GM12878 (cell line): Measurements from ENCODE around the gene PRDM4. TPM values are rescaled to one million over a fixed set of nuclear protein-coding genes. Genes with fewer than 3 reads are reported as not detected.

Experiments
- ATAC-seq: fragments of 200-7000 bp; cut with Tn5 transposase; 3 replicates; pipeline ENCODE4 v1.9.1; 2020; ENCODE audit warnings: mild to moderate bottlenecking, moderate library complexity
- BruUV-seq: library from RNA; stranded (reverse); fragments of 400-500 nt; replicated peaks from 2 replicates; lab custom pipeline; 2021; lab: Mats Ljungman, UMichigan
- CTCF ChIA-PET: fragments of 300-600 bp; sonication (Branson Sonifier 250); formaldehyde crosslinking; extraction: SDS; loops from one replicate; lab custom pipeline; 2021; ENCODE audit warnings: inconsistent platforms; lab: Yijun Ruan, JAX
- POLR2A ChIA-PET: fragments of 350-600 bp; formaldehyde crosslinking; extraction: SDS; loops from one replicate; lab custom pipeline; 2021; ENCODE audit warnings: inconsistent platforms; lab: Charles Lee
- RAD21 ChIA-PET: fragments of 300-600 bp; sonication (Branson Sonifier 250); formaldehyde crosslinking; loops from one replicate; lab custom pipeline; 2023; ENCODE audit warnings: antibody characterized with exemption; ENCODE audit not compliant: unreplicated experiment; lab: Charles Lee
- SMC1A ChIA-PET: fragments of 300-600 bp; sonication (Branson Sonifier 250); formaldehyde crosslinking; loops from one replicate; lab custom pipeline; 2023; ENCODE audit not compliant: unreplicated experiment, uncharacterized antibody; lab: Charles Lee
- DNase-seq: peaks from one replicate; pipeline ENCODE4 v3.0.0-alpha.2; 2011; ENCODE audit warnings: low read depth, low spot score
- FAIRE-seq: peaks from 3 replicates; lab custom pipeline; 2011; peaks lifted over from hg19 to GRCh38; lab: Jason Lieb, UNC
- H2AFZ ChIP-seq: 2 replicates; pipeline ENCODE4 v1.6.0; 2011; ENCODE audit warnings: low read depth, low read length, control low read depth; ENCODE audit not compliant: control insufficient read depth
- H3K27ac ChIP-seq: 2 replicates; pipeline ENCODE4 v1.5.1; 2011; ENCODE audit warnings: control low read depth; ENCODE audit not compliant: control insufficient read depth, insufficient read depth
- H3K27me3 ChIP-seq, 2 experiments: replicated peaks in 1 of 2; 2 replicates each; pipeline versions ENCODE4 v1.6.0 to v1.6.1; 2011; ENCODE audit warnings: low read length in 1 of 2; ENCODE audit not compliant: control insufficient read depth in 2 of 2, insufficient read depth in 2 of 2
- H3K36me3 ChIP-seq, 2 experiments: 2 replicates each; pipeline ENCODE4 v1.5.1; 2011; ENCODE audit warnings: low read length in 1 of 2; ENCODE audit not compliant: control insufficient read depth in 2 of 2, insufficient read depth in 2 of 2
- H3K4me1 ChIP-seq: 2 replicates; pipeline ENCODE4 v1.6.1; 2011; ENCODE audit warnings: mild to moderate bottlenecking, low read length, moderate library complexity, mixed read lengths; ENCODE audit not compliant: control insufficient read depth, insufficient read depth
- H3K4me2 ChIP-seq: 2 replicates; pipeline ENCODE4 v1.6.0; 2011; ENCODE audit warnings: control low read depth; ENCODE audit not compliant: control insufficient read depth, insufficient read depth
- H3K4me3 ChIP-seq: fragments of 200-600 bp; sonication (generic); 2 replicates; pipeline ENCODE4 v1.5.1; 2016
- H3K79me2 ChIP-seq: 2 replicates; pipeline ENCODE4 v1.6.0; 2011; ENCODE audit warnings: low read length; ENCODE audit not compliant: control insufficient read depth, insufficient read depth
- H3K9ac ChIP-seq: 2 replicates; pipeline ENCODE4 v1.8.0; 2011; ENCODE audit warnings: low read length, control low read depth, mixed read lengths; ENCODE audit not compliant: control insufficient read depth, insufficient read depth
- H3K9me3 ChIP-seq: replicated peaks from 3 replicates; pipeline ENCODE4 v1.5.1; 2011; ENCODE audit warnings: mild to moderate bottlenecking, low read length; ENCODE audit not compliant: control insufficient read depth, insufficient read depth
- H4K20me1 ChIP-seq: 2 replicates; pipeline ENCODE4 v1.6.0; 2011; ENCODE audit not compliant: control insufficient read depth, insufficient read depth
- ASH2L ChIP-seq: fragments of 300-600, 200-600 bp; sonication (generic); IDR thresholded peaks from 2 replicates; pipeline ENCODE4 v1.6.1; 2017; ENCODE audit warnings: low read depth, mild to moderate bottlenecking, borderline replicate concordance
- CHD2 ChIP-seq: IDR thresholded peaks from 2 replicates; pipeline ENCODE4 v1.6.1; 2011; ENCODE audit warnings: low read depth, low read length, improper control_type of control experiment, borderline replicate concordance
- CHD4 ChIP-seq: fragments of 200-600 bp; sonication (generic); IDR thresholded peaks from 2 replicates; pipeline ENCODE4 v1.6.1; 2016; ENCODE audit warnings: mild to moderate bottlenecking
- EED ChIP-seq: sonication (generic); IDR thresholded peaks from 2 replicates; pipeline ENCODE4 v1.6.1; 2016; ENCODE audit warnings: antibody characterized with exemption, low read depth
- ETV6 ChIP-seq, 2 experiments: fragments of 450-650 bp in 1 of 2; IDR thresholded peaks in 1 of 2; conservative IDR thresholded peaks in 1 of 2; 2 replicates each; pipeline ENCODE4 v1.6.1; 2014; ENCODE audit warnings: antibody characterized with exemption in 1 of 2, borderline replicate concordance in 1 of 2, low read depth in 1 of 2, mild to moderate bottlenecking in 1 of 2, moderate library complexity in 1 of 2
- IKZF2 ChIP-seq, 2 experiments: fragments of 450-650 bp; IDR thresholded peaks; 2 replicates each; pipeline ENCODE4 v1.6.1; 2017; ENCODE audit warnings: mild to moderate bottlenecking in 2 of 2, moderate library complexity in 2 of 2
- NBN ChIP-seq: fragments of 450-650 bp; IDR thresholded peaks from 2 replicates; pipeline ENCODE4 v1.6.1; 2016
- PAX5 ChIP-seq: IDR thresholded peaks from 2 replicates; pipeline ENCODE4 v1.6.1; 2011; ENCODE audit warnings: low read depth, low read length, borderline replicate concordance
- PBX3 ChIP-seq: IDR thresholded peaks from 2 replicates; pipeline ENCODE4 v1.6.1; 2011; ENCODE audit warnings: mild to moderate bottlenecking, low read depth, low read length, moderate library complexity; ENCODE audit not compliant: insufficient replicate concordance
- RCOR1 ChIP-seq: conservative IDR thresholded peaks from 2 replicates; pipeline ENCODE4 v1.6.1; 2012; ENCODE audit warnings: low read depth, low read length, improper control_type of control experiment
- SPI1 ChIP-seq: IDR thresholded peaks from 2 replicates; pipeline ENCODE4 v1.6.1; 2011; ENCODE audit warnings: low read depth, mild to moderate bottlenecking, low read length, moderate library complexity, borderline replicate concordance; ENCODE audit not compliant: insufficient read depth
- YBX1 ChIP-seq: fragments of 450-650 bp; IDR thresholded peaks from 2 replicates; pipeline ENCODE4 v1.6.1; 2016; ENCODE audit warnings: antibody characterized with exemption
- ZNF24 ChIP-seq: fragments of 450-650 bp; IDR thresholded peaks from 2 replicates; pipeline ENCODE4 v1.6.1; 2017; ENCODE audit warnings: antibody characterized with exemption, mild to moderate bottlenecking
- WGBS: methylation state at CpG from one replicate; pipeline ENCODE4 v1.1.6; 2016; ENCODE audit warnings: low lambda C conversion rate; ENCODE audit not compliant: insufficient replicate concordance, insufficient coverage; ENCODE audit errors: missing lambda C conversion rate; 5-methylcytosine and 5-hydroxymethylcytosine counted together
- in situ Hi-C: fragments of 300-500 bp; cut with MboI; formaldehyde crosslinking; loops from 9 replicates; pipeline ENCODE4 v1.14.3; 2018; ENCODE audit warnings: mixed read lengths
- intact Hi-C: fragments of 100-400 bp; cut with micrococcal nuclease; formaldehyde crosslinking; loops from one replicate; pipeline ENCODE4 v1.14.2; 2022; ENCODE audit not compliant: unreplicated experiment
- polyA plus RNA-seq, 11 experiments: library from polyadenylated mRNA; depleted of rRNA in 4 of 11; unstranded in 6 of 11; stranded (reverse) in 5 of 11; fragments of >200 nt; fragmentation: Nextera tagmentation in 4 of 11; fragmentation: Illumina TruSeq in 1 of 11; extraction: Ambion mirVana in 4 of 11; extraction: Trizol in 1 of 11; gene quantifications; 1 replicate in 1 of 11; 2 replicates in 10 of 11; pipeline versions ENCODE4 v1.2.1 to v1.2.3, GENCODE V29; 2011 to 2016; ENCODE audit warnings: inconsistent platforms in 2 of 11, missing spikeins in 2 of 11, low read depth in 1 of 11
- total RNA-seq, 4 experiments: library from RNA; depleted of rRNA in 3 of 4; stranded (reverse); fragments of >200 nt in 3 of 4; fragmentation: Illumina TruSeq in 1 of 4; extraction: Trizol in 1 of 4; gene quantifications; 2 replicates each; pipeline versions ENCODE4 v1.2.1 to v1.2.3, GENCODE V29; 2013 to 2021
- TF ChIP-seq, protein P1 (sequence below): IDR thresholded peaks from 2 replicates; pipeline ENCODE4 v1.6.1; 2011; ENCODE audit warnings: borderline replicate concordance, low read depth, mild to moderate bottlenecking, moderate library complexity, mixed read lengths, low read length; ENCODE audit not compliant: insufficient read depth; ENCODE audit errors: extremely low read length
- TF ChIP-seq, protein P2 (sequence below): fragments of 450-650 bp; formaldehyde crosslinking; IDR thresholded peaks from 2 replicates; pipeline ENCODE4 v1.4.0; 2022; ENCODE audit warnings: mild to moderate bottlenecking, moderate library complexity

PRDM4 gene
- total and polyA plus RNA-seq, 10 of the 15 experiments (the other 5 are each of a cell fraction or from before 2014, with no cell fraction given): 5.1 to 22.2 (median 15.0) TPM

- TF ChIP-seq PBX3 (no peak), IKZF2 (IDR thresholded peaks at IDR 0.05) (no peak)
- TF ChIP-seq, all 136 proteins: peak for 0
Measured at GRCh38 chr12:107807471-107808150, 46.7 kb upstream of the PRDM4 start (continued).

DNA sequence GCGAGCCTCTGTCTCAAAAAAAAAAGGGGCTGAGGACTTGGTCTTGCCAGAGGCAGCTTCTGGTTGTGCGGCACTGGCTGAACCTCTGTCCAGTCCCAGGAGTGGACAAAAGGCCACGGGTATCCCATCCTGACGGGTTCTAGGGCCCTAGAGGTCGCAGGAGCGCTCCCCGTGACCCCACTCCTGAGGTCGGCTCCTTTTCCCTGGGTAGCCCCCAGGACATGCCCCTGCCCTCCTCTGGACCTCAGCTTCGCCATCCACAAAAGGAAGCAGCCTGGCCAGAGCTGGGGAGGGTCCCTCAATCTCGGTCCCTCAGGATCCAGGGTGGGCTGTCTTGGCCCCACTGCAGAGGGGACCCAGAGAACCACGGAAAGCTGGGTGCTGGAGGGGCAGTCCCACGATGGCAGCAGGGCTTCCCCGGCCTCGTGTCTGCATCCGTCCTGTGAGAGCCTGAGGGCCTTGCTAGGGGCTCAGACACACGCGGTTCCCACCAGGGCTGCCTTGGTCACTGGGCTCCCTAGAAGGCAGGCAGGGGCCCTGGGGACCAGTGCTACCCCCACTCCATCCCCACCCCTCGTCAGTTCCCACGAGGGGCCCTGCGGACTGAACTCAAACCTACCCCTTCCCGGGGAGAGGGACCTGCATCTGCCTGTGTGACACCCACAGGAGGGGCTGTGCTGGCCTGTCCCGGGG is 44.7 kb upstream of the PRDM4 start:
- POLR2A ChIA-PET: no interaction called here
- TF ChIP-seq, protein P1, sequence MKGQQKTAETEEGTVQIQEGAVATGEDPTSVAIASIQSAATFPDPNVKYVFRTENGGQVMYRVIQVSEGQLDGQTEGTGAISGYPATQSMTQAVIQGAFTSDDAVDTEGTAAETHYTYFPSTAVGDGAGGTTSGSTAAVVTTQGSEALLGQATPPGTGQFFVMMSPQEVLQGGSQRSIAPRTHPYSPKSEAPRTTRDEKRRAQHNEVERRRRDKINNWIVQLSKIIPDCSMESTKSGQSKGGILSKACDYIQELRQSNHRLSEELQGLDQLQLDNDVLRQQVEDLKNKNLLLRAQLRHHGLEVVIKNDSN: no peak
- TF ChIP-seq, protein P2, sequence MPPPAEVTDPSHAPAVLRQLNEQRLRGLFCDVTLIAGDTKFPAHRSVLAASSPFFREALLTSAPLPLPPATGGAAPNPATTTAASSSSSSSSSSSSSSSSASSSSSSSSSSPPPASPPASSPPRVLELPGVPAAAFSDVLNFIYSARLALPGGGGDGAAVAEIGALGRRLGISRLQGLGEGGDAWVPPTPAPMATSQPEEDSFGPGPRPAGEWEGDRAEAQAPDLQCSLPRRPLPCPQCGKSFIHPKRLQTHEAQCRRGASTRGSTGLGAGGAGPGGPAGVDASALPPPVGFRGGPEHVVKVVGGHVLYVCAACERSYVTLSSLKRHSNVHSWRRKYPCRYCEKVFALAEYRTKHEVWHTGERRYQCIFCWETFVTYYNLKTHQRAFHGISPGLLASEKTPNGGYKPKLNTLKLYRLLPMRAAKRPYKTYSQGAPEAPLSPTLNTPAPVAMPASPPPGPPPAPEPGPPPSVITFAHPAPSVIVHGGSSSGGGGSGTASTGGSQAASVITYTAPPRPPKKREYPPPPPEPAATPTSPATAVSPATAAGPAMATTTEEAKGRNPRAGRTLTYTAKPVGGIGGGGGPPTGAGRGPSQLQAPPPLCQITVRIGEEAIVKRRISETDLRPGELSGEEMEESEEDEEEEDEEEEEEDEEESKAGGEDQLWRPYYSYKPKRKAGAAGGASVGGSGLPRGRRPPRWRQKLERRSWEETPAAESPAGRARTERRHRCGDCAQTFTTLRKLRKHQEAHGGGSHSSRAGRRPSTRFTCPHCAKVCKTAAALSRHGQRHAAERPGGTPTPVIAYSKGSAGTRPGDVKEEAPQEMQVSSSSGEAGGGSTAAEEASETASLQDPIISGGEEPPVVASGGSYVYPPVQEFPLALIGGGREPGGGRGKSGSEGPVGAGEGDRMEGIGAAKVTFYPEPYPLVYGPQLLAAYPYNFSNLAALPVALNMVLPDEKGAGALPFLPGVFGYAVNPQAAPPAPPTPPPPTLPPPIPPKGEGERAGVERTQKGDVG (CRISPR knock-in tag): no peak
- TF ChIP-seq PAX5: no peak
- no peak for TF ChIP-seq RCOR1
- no peak for TF ChIP-seq ETV6 (conservative IDR thresholded peaks at IDR 0.05 in 1 of 2, IDR thresholded peaks at IDR 0.05 in 1 of 2; ENCODE audit: borderline replicate concordance in 1 of 2, low read depth in 1 of 2)
- TF ChIP-seq EED: no peak
- TF ChIP-seq CHD4: no peak
- TF ChIP-seq YBX1: no peak
- no peak for TF ChIP-seq NBN
- no peak for TF ChIP-seq ASH2L
- TF ChIP-seq ZNF24: no peak
- no peak for TF ChIP-seq CHD2
- no peak for TF ChIP-seq SPI1

More for the DNA sequence above, 44.7 kb upstream of the PRDM4 start:
- CTCF ChIA-PET: no interaction called here
- ATAC-seq (no peak), DNase-seq (no peak), FAIRE-seq (no peak)
- no peak overlapping the region for H3K4me3 ChIP-seq
- intact Hi-C loops: no loop called here
- H3K79me2 ChIP-seq: no peaks in the 10 kb centered on the region
- no peak overlapping the region for H3K27ac ChIP-seq
- SMC1A ChIA-PET: interaction anchor here (0.9 to 1.0 kb wide), 2 partner anchors 16 to 48 kb away, joined by 3 read pairs; no protein-coding TSS in a partner anchor
- no peaks in the 10 kb centered on the region for H4K20me1 ChIP-seq
- no TSS peak for BruUV-seq
- no peaks in the 10 kb centered on the region for H3K36me3 ChIP-seq
- no peak overlapping the region for H2AFZ ChIP-seq
- RAD21 ChIA-PET: no interaction called here
- H3K9me3 ChIP-seq: no peaks in the 10 kb centered on the region
- no peak overlapping the region for H3K9ac ChIP-seq
- no peaks in the 10 kb centered on the region for H3K27me3 ChIP-seq
- peaks cover 3% of the 10 kb centered on the region; the same call in 1 of the 2 replicates for H3K4me1 ChIP-seq
- H3K4me2 ChIP-seq: no peak overlapping the region
- in situ Hi-C loops: no loop called here
- 49% methylated on average over 22 of the region's 22 CpGs for WGBS
